SK-N-MC (cell line): Measurements from ENCODE around the gene STAT4.

Experiments
- EZH2 ChIP-seq: fragments of 200-600 bp; sonication (generic); IDR thresholded peaks from one replicate; pipeline ENCODE4 v1.6.1; 2017; ENCODE audit warnings: antibody characterized with exemption
- FOXP2 ChIP-seq: optimal IDR thresholded peaks from 2 replicates; pipeline ENCODE3; 2011; ENCODE audit warnings: mild to moderate bottlenecking, moderate library complexity; ENCODE audit not compliant: insufficient read depth; ENCODE audit errors: extremely low read length, control extremely low read depth
- POLR2AphosphoS5 ChIP-seq: IDR thresholded peaks from 2 replicates; pipeline ENCODE4 v1.6.1; 2012; ENCODE audit warnings: mild to moderate bottlenecking, low read depth, low read length, borderline replicate concordance

DNA sequence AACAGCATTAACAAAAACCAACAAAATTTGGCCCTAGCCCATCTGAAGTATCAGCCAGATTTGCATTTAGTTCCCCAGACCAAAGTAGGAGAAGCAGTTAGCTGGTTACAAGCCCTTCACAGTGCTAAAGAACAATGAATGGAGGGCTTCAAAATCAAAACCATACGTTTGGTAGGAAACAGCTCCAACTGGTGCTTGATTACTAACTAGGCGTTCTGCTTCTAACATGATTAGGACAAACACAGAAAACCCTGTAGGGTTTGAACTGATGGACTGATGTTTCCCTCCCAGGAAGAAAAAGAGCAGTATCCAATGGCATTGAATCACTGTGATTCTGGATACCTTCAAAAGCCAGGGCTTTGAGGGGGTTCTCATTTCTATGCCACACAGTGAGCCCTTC is 20.5 kb upstream of the STAT4 start:
- TF ChIP-seq POLR2AphosphoS5 (no peak), EZH2 (no peak), FOXP2 (no peak)
